ENCODE measurements around the gene PGA5. TPM values are rescaled to one million over a fixed set of nuclear protein-coding genes. Genes with fewer than 3 reads are reported as not detected.

The PGA5 gene
- total RNA-seq, 6 experiments from 2014 or later, result not detected

GRCh38 chr11:61297746-61298145, 56.8 kb downstream of the PGA5 start:
- Mint-ChIP-seq H3K9me3 (no peaks in the 10 kb centered on the region), H3K4me1 (ENCODE audit: low read depth) (peaks cover 37% of the 10 kb centered on the region), H3K36me3 (ENCODE audit: low read depth) (peaks cover 34% of the 10 kb centered on the region), H3K4me3 (peak overlapping the region; percentile 36), H3K27ac (peak overlapping the region; percentile 92), H3K27me3 (ENCODE audit: insufficient read depth) (peaks cover 6% of the 10 kb centered on the region)
- no peak for TF ChIP-seq CTCF (IDR thresholded peaks at IDR 0.05)
- peak; percentile 85 for DNase-seq

- DNase-seq, result no peak
- H3K4me1 Mint-ChIP-seq (ENCODE audit: low read depth), result peaks cover 31% of the 10 kb centered on the region
- no peak for TF ChIP-seq CTCF (IDR thresholded peaks at IDR 0.05)
- H3K27ac Mint-ChIP-seq, result peak overlapping the region; percentile 92
- peaks cover 6% of the 10 kb centered on the region for H3K27me3 Mint-ChIP-seq (ENCODE audit: insufficient read depth)
- no peak overlapping the region for H3K4me3 Mint-ChIP-seq
- H3K9me3 Mint-ChIP-seq, result no peaks in the 10 kb centered on the region
- peaks cover 36% of the 10 kb centered on the region for H3K36me3 Mint-ChIP-seq (ENCODE audit: low read depth)
These were observed 57.8 kb downstream of the PGA5 start for GRCh38 chr11:61298663-61299244.

Other genes starting within 250 kb of the PGA5 start
- gene CD5, start 138.7 kb upstream of the PGA5 start, total RNA-seq (2021; fragmentation: NEBNext Ultra II Directional; extraction: Animal tissue kit (Norgen Biotek cat#: 25700)), result not detected
- gene VPS37C, start 79.7 kb upstream of the PGA5 start, total RNA-seq (2021; fragmentation: NEBNext Ultra II Directional; extraction: Animal tissue kit (Norgen Biotek cat#: 25700)), result 10 to 100 TPM; 14.6 to 17.0 (median 16.0) TPM
- gene PGA3, start 37.7 kb upstream of the PGA5 start, total RNA-seq (2021; fragmentation: NEBNext Ultra II Directional; extraction: Animal tissue kit (Norgen Biotek cat#: 25700)), result under 1 TPM in 5 of 6 experiments, not detected in 1; 0.21 to 0.37 (median 0.24) TPM
- gene PGA4, start 18.8 kb upstream of the PGA5 start, total RNA-seq (2021; fragmentation: NEBNext Ultra II Directional; extraction: Animal tissue kit (Norgen Biotek cat#: 25700)), result not detected
- 1 to 10 TPM in 1 of 6 experiments, under 1 TPM in 5; 0.47 to 1.5 (median 0.74) TPM for gene VWCE, start 54.1 kb downstream of the PGA5 start, total RNA-seq (2021; fragmentation: NEBNext Ultra II Directional; extraction: Animal tissue kit (Norgen Biotek cat#: 25700))
- gene DDB1, start 91.9 kb downstream of the PGA5 start, total RNA-seq (2021; fragmentation: NEBNext Ultra II Directional; extraction: Animal tissue kit (Norgen Biotek cat#: 25700)), result 100 to 1,000 TPM; 241 to 285 (median 267) TPM
- gene TKFC, start 92.1 kb downstream of the PGA5 start, total RNA-seq (2021; fragmentation: NEBNext Ultra II Directional; extraction: Animal tissue kit (Norgen Biotek cat#: 25700)), result 10 to 100 TPM; 27.3 to 43.0 (median 31.8) TPM
- gene CYB561A3, start 120.7 kb downstream of the PGA5 start, total RNA-seq (2021; fragmentation: NEBNext Ultra II Directional; extraction: Animal tissue kit (Norgen Biotek cat#: 25700)), result 10 to 100 TPM; 38.7 to 52.8 (median 46.7) TPM
- gene TMEM138, start 121.2 kb downstream of the PGA5 start, total RNA-seq (2021; fragmentation: NEBNext Ultra II Directional; extraction: Animal tissue kit (Norgen Biotek cat#: 25700)), result 10 to 100 TPM; 49.0 to 63.1 (median 58.0) TPM
- gene TMEM216, start 151.4 kb downstream of the PGA5 start, total RNA-seq (2021; fragmentation: NEBNext Ultra II Directional; extraction: Animal tissue kit (Norgen Biotek cat#: 25700)), result 1 to 10 TPM; 5.9 to 9.5 (median 8.3) TPM
- 10 to 100 TPM; 56.9 to 72.4 (median 64.8) TPM for gene CPSF7, start 188.8 kb downstream of the PGA5 start, total RNA-seq (2021; fragmentation: NEBNext Ultra II Directional; extraction: Animal tissue kit (Norgen Biotek cat#: 25700))
- 10 to 100 TPM; 33.9 to 43.0 (median 38.3) TPM for gene SDHAF2, start 188.9 kb downstream of the PGA5 start, total RNA-seq (2021; fragmentation: NEBNext Ultra II Directional; extraction: Animal tissue kit (Norgen Biotek cat#: 25700))

All from HFFc6 (cell line).